SK-N-SH (cell line): Measurements from ENCODE around the gene CASP7.

Experiments
- CTCF ChIP-seq: fragments of 200-600 bp; sonication (generic); IDR thresholded peaks from 2 replicates; pipeline ENCODE4 v1.6.1; 2017; ENCODE audit warnings: antibody characterized with exemption, mild to moderate bottlenecking, moderate library complexity
- YY1 ChIP-seq: IDR thresholded peaks from 2 replicates; pipeline ENCODE4 v1.4.0; 2012; ENCODE audit warnings: low read depth, mild to moderate bottlenecking

DNA sequence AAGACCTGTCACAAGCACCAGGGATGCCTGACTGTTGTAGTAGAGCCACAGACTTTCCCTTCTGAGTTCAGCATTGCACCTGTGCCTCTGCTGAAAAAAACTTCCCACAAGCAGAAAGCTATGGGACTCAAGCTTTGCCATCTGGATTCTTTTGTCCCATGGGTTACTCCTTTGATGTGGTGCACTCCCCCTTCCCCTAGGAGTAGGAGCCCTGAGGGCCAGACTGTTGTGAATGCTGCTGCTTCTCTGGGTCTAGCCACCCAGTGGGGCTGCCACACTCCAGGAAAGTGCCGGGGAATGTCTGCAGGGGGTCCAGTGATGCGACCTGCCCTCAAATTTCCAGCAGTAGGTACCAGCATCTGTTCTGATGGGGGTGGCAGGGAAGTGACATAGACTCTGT is 11.7 kb downstream of the CASP7 start:
- no peak for TF ChIP-seq YY1
- no peak for TF ChIP-seq CTCF
